Left ventricle myocardium inferior (tissue), 1 donor: ENCODE data around the gene TCAF1. TPM values are rescaled to one million over a fixed set of nuclear protein-coding genes. Genes with fewer than 3 reads are reported as not detected.

ENCODE experiments used
- DNase-seq: peaks from one replicate; pipeline ENCODE4 v3.0.0-alpha.2; 2020
- H3K27ac ChIP-seq: fragments of 200-600 bp; replicated peaks from 2 replicates; pipeline ENCODE4 v1.8.0; 2021
- H3K27me3 ChIP-seq: fragments of 200-600 bp; 2 replicates; pipeline ENCODE4 v1.8.0; 2021; ENCODE audit warnings: low read depth
- H3K36me3 ChIP-seq: fragments of 200-600 bp; 2 replicates; pipeline ENCODE4 v1.8.0; 2021
- H3K4me1 ChIP-seq: fragments of 200-600 bp; 2 replicates; pipeline ENCODE4 v1.8.0; 2021
- H3K4me3 ChIP-seq: fragments of 200-600 bp; 2 replicates; pipeline ENCODE4 v1.8.0; 2021; ENCODE audit warnings: mild to moderate bottlenecking, moderate library complexity
- H3K9me3 ChIP-seq: fragments of 200-600 bp; replicated peaks from 2 replicates; pipeline ENCODE4 v1.8.0; 2021
- intact Hi-C: fragments of 100-400 bp; cut with micrococcal nuclease; formaldehyde crosslinking; loops from one replicate; pipeline ENCODE4 v1.11.0; 2022
- total RNA-seq: library from RNA; stranded (reverse); fragmentation: NEBNext Ultra II Directional; extraction: Animal tissue kit (Norgen Biotek cat#: 25700); gene quantifications from one replicate; pipeline ENCODE4 v1.2.1, GENCODE V29; 2021
- TF ChIP-seq, protein P1 (sequence below): fragments of 200-600 bp; IDR thresholded peaks from 2 replicates; pipeline ENCODE4 v1.8.0; 2021; ENCODE audit warnings: antibody characterized with exemption, mild to moderate bottlenecking, borderline replicate concordance
- donor health status: DM: no; HTN: yes; CAD: no; lungs with severe emphysema.

The TCAF1 gene
- total RNA-seq, 1 donor from 2014 or later = 38.2 TPM

GRCh38 chr7:143889068-143889467 lies 12.9 kb downstream of the TCAF1 start:
- peaks cover 12% of the 10 kb centered on the region for H3K36me3 ChIP-seq
- TF ChIP-seq, protein P1, sequence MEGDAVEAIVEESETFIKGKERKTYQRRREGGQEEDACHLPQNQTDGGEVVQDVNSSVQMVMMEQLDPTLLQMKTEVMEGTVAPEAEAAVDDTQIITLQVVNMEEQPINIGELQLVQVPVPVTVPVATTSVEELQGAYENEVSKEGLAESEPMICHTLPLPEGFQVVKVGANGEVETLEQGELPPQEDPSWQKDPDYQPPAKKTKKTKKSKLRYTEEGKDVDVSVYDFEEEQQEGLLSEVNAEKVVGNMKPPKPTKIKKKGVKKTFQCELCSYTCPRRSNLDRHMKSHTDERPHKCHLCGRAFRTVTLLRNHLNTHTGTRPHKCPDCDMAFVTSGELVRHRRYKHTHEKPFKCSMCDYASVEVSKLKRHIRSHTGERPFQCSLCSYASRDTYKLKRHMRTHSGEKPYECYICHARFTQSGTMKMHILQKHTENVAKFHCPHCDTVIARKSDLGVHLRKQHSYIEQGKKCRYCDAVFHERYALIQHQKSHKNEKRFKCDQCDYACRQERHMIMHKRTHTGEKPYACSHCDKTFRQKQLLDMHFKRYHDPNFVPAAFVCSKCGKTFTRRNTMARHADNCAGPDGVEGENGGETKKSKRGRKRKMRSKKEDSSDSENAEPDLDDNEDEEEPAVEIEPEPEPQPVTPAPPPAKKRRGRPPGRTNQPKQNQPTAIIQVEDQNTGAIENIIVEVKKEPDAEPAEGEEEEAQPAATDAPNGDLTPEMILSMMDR = no peak
- H3K27me3 ChIP-seq = no peaks in the 10 kb centered on the region
- H3K9me3 ChIP-seq = peaks cover 36% of the 10 kb centered on the region
- intact Hi-C loops = no loop called here
- H3K4me1 ChIP-seq = peaks cover 17% of the 10 kb centered on the region
- DNase-seq = no peak
- no peak overlapping the region for H3K27ac ChIP-seq
- no peak overlapping the region for H3K4me3 ChIP-seq

DNA sequence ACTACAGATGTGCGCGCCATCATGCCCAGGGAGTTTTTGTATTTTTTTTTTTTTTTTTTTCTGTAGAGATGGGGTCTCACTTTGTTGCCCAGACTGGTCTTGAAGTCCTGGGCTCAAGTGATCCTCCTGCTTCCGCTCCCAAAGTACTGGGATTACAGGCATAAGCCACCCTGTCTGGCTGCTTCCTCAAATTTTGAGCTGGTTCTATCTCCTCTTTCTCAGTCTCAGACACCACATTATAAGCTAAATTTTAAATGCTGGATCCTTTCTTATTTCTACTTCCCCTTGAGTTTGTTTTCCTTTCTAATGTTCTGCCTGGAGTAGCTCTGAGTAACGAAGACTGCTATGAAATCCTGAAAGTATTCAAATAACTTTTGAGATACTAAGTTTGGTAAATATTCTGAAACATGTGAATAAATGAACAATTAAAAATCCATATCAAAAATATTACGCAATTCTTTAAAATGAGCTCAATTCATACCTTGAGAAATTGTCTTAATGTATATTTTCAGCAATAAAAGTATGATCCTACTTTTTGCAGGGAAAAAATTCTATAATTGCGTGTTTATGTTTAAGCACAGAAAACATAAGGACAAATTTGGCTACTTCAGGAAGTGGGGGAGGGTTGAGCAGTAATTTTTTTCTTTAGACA lies 15.0 kb downstream of the TCAF1 start:
- TF ChIP-seq, protein P1 = no peak
- H3K27ac ChIP-seq = no peak overlapping the region
- H3K9me3 ChIP-seq = peaks cover 22% of the 10 kb centered on the region
- H3K4me1 ChIP-seq = peaks cover 30% of the 10 kb centered on the region
- intact Hi-C loops = no loop called here
- H3K27me3 ChIP-seq = no peaks in the 10 kb centered on the region
- H3K4me3 ChIP-seq = no peak overlapping the region
- no peak for DNase-seq
- H3K36me3 ChIP-seq = peaks cover 12% of the 10 kb centered on the region

GRCh38 chr7:143885951-143886350 lies 16.0 kb downstream of the TCAF1 start:
- DNase-seq = no peak
- Histone ChIP-seq H3K9me3 (peaks cover 14% of the 10 kb centered on the region), H3K36me3 (peaks cover 12% of the 10 kb centered on the region), H3K4me1 (peaks cover 40% of the 10 kb centered on the region), H3K4me3 (no peak overlapping the region), H3K27ac (no peak overlapping the region), H3K27me3 (no peaks in the 10 kb centered on the region)
- TF ChIP-seq, protein P1 = no peak
- intact Hi-C loops = no loop called here

GRCh38 chr7:143884969-143885559 lies 16.9 kb downstream of the TCAF1 start:
- peak overlapping the region; percentile 61 for H3K4me3 ChIP-seq
- peaks cover 48% of the 10 kb centered on the region for H3K4me1 ChIP-seq
- H3K36me3 ChIP-seq = peaks cover 12% of the 10 kb centered on the region
- intact Hi-C loops = no loop called here
- peaks cover 14% of the 10 kb centered on the region for H3K9me3 ChIP-seq
- no peak overlapping the region for H3K27ac ChIP-seq
- no peaks in the 10 kb centered on the region for H3K27me3 ChIP-seq
- DNase-seq = peak; percentile 34
- TF ChIP-seq, protein P1 = no peak

DNA sequence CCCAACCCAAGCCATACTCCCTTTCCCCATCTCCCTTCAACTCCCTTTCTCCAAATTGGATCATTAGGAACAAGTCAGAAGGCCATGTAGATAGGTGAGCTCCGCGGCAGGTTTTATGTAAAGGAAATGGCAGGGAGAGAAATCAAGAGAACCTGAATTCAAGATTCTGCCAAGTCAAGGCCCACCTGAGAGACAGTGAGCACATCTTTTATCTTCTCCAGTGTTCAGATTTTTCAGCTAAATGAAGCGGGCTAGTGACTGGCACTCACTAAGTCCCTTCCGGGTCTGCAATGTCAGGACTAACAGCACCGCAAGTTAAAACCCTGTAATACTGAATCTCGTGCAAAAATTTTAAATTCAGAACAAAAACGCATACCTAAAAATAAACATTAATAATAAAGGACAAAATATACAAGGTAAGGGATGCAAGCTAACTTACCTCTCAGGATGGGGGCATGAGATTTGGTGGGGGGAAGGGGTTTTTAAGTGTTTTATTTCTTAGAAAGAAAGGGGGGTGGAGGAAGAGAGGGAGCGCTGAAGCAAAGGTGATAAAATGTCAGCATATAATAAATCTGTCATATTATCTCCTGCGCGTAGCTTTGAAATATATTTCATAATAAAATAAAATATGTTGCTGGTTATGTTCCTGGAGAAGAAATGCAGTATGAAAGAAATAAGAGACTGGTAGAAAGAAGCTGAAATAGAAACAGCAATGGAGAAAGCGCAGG lies 17.6 kb downstream of the TCAF1 start:
- H3K4me1 ChIP-seq = peaks cover 53% of the 10 kb centered on the region
- H3K36me3 ChIP-seq = peaks cover 5% of the 10 kb centered on the region
- peak overlapping the region; percentile 61 for H3K4me3 ChIP-seq
- DNase-seq = no peak
- TF ChIP-seq, protein P1 = no peak
- no peaks in the 10 kb centered on the region for H3K27me3 ChIP-seq
- intact Hi-C loops = no loop called here
- H3K27ac ChIP-seq = no peak overlapping the region
- H3K9me3 ChIP-seq = peaks cover 7% of the 10 kb centered on the region
